OCI-LY1 (cell line): Measurements from ENCODE around the gene ASPSCR1.

Source experiments
- H2AFZ ChIP-seq: fragments of 200-600 bp; sonication (generic), shearing (Covaris generic); 2 replicates; pipeline ENCODE4 v1.6.0; 2014; ENCODE audit warnings: antibody characterized with exemption, mild to moderate bottlenecking, low read length
- H3F3A ChIP-seq: fragments of 200-600 bp; sonication (generic), shearing (Covaris generic); 2 replicates; pipeline ENCODE4 v1.6.0; 2014; ENCODE audit warnings: mild to moderate bottlenecking, antibody characterized with exemption, low read length, moderate library complexity; ENCODE audit not compliant: insufficient read depth
- H3K27ac ChIP-seq: fragments of 200-600 bp; sonication (generic); 2 replicates; pipeline ENCODE4 v1.5.1; 2014; ENCODE audit warnings: low read length, mixed run types, mild to moderate bottlenecking, low read depth; ENCODE audit not compliant: poor library complexity, severe bottlenecking
- H3K27me3 ChIP-seq: fragments of 200-600 bp; sonication (generic); 2 replicates; pipeline ENCODE4 v1.6.0; 2014; ENCODE audit warnings: antibody characterized with exemption, mild to moderate bottlenecking, low read length, moderate library complexity; ENCODE audit not compliant: insufficient read depth
- H3K36me3 ChIP-seq: fragments of 200-600 bp; sonication (generic); 2 replicates; pipeline ENCODE4 v1.6.1; 2014; ENCODE audit warnings: mild to moderate bottlenecking, antibody characterized with exemption, low read length, moderate library complexity, mixed read lengths; ENCODE audit not compliant: insufficient read depth
- H3K4me1 ChIP-seq: fragments of 200-600 bp; sonication (generic); 2 replicates; pipeline ENCODE4 v1.5.1; 2014; ENCODE audit warnings: mild to moderate bottlenecking, low read length, moderate library complexity; ENCODE audit not compliant: insufficient read depth, severe bottlenecking
- H3K4me2 ChIP-seq: fragments of 200-600 bp; sonication (generic), shearing (Covaris generic); 2 replicates; pipeline ENCODE4 v1.6.1; 2014; ENCODE audit warnings: low read length
- H3K4me3 ChIP-seq: fragments of 200-600 bp; sonication (generic); 2 replicates; pipeline ENCODE4 v1.5.1; 2014; ENCODE audit warnings: low read length, low read depth, mild to moderate bottlenecking, mixed read lengths; ENCODE audit not compliant: poor library complexity, severe bottlenecking
- H3K79me2 ChIP-seq: fragments of 200-600 bp; shearing (Covaris generic); 2 replicates; pipeline ENCODE4 v1.6.1; 2016; ENCODE audit warnings: mixed run types, low read length, mixed read lengths; ENCODE audit not compliant: insufficient read depth
- H3K9ac ChIP-seq: fragments of 200-600 bp; sonication (generic), shearing (Covaris generic); 2 replicates; pipeline ENCODE4 v1.6.1; 2014; ENCODE audit warnings: mild to moderate bottlenecking, low read length, mixed read lengths
- H3K9me2 ChIP-seq: fragments of 200-600 bp; sonication (generic), shearing (Covaris generic); 2 replicates; pipeline ENCODE4 v1.6.1; 2014; ENCODE audit warnings: low read depth, mild to moderate bottlenecking, low read length, mixed read lengths
- H3K9me3 ChIP-seq: fragments of 200-600 bp; shearing (Covaris generic); 2 replicates; pipeline ENCODE4 v1.6.1; 2014; ENCODE audit warnings: low read length, mixed read lengths
- H4K20me1 ChIP-seq: fragments of 200-600 bp; sonication (generic), shearing (Covaris generic); 2 replicates; pipeline ENCODE4 v1.6.0; 2016; ENCODE audit warnings: mild to moderate bottlenecking, low read length; ENCODE audit not compliant: insufficient read depth
- EZH2 ChIP-seq: fragments of 200-600 bp; sonication (generic), shearing (Covaris generic); IDR thresholded peaks from 2 replicates; pipeline ENCODE4 v1.8.0; 2017; ENCODE audit warnings: borderline replicate concordance, mixed run types, mild to moderate bottlenecking, antibody characterized with exemption, low read length, moderate library complexity, mixed read lengths
- TF ChIP-seq, protein P1 (sequence below): fragments of 200-600 bp; sonication (generic), shearing (Covaris generic); IDR thresholded peaks from 2 replicates; pipeline ENCODE4 v1.5.1; 2017; ENCODE audit warnings: mild to moderate bottlenecking, antibody characterized with exemption, low read length, moderate library complexity, mixed read lengths

Gene ASPSCR1

DNA sequence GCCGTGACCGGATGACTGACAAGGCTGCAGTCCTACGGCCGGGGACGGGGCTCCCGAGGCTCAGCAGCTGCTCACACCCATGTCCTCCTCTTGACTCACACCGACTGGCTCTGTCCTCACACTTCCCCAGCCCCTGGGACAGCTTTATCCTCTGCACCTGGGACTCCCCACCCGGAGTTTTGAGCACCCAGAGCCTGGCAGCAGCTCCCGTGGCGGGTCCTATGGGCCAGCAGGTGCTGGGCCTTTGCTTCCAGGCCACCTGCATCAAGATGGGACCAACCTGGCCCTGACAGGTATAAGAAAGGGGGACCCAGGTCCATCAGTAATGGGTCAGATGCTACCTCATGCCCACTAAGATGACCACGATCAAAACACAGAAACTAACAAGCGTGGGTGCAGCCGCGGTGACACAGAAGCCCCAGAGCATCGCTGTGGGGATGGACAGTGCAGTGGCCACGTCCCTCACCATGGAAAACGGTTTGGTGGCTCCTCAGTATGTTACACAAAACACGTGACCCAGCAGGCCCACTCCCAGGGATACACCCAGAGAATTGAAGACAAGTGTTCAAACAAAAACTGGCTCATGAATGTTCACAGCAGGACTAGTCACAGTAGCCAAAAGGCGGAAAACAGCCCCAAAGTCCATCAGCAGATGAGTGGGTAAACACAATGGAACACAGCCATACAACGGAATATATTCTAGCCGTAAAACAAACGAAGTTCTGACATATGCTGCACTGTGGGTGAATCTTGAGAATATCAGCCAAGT lies 13.2 kb upstream of the ASPSCR1 start:
- no peak overlapping the region for H3K27ac ChIP-seq
- H3K4me2 ChIP-seq = no peak overlapping the region
- peaks cover 16% of the 10 kb centered on the region; the same call in 1 of the 2 replicates for H3K27me3 ChIP-seq
- no peak overlapping the region for H3K4me3 ChIP-seq
- H3F3A ChIP-seq = no peaks in the 10 kb centered on the region
- H3K9me2 ChIP-seq = no peaks in the 10 kb centered on the region
- H3K9me3 ChIP-seq = no peaks in the 10 kb centered on the region
- no peak overlapping the region for H2AFZ ChIP-seq
- H4K20me1 ChIP-seq = no peaks in the 10 kb centered on the region
- no peak overlapping the region for H3K9ac ChIP-seq
- peaks cover 27% of the 10 kb centered on the region for H3K4me1 ChIP-seq
- H3K36me3 ChIP-seq = no peaks in the 10 kb centered on the region
- H3K79me2 ChIP-seq = no peaks in the 10 kb centered on the region
- no peak for TF ChIP-seq EZH2
- TF ChIP-seq, protein P1, sequence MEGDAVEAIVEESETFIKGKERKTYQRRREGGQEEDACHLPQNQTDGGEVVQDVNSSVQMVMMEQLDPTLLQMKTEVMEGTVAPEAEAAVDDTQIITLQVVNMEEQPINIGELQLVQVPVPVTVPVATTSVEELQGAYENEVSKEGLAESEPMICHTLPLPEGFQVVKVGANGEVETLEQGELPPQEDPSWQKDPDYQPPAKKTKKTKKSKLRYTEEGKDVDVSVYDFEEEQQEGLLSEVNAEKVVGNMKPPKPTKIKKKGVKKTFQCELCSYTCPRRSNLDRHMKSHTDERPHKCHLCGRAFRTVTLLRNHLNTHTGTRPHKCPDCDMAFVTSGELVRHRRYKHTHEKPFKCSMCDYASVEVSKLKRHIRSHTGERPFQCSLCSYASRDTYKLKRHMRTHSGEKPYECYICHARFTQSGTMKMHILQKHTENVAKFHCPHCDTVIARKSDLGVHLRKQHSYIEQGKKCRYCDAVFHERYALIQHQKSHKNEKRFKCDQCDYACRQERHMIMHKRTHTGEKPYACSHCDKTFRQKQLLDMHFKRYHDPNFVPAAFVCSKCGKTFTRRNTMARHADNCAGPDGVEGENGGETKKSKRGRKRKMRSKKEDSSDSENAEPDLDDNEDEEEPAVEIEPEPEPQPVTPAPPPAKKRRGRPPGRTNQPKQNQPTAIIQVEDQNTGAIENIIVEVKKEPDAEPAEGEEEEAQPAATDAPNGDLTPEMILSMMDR = no peak

DNA sequence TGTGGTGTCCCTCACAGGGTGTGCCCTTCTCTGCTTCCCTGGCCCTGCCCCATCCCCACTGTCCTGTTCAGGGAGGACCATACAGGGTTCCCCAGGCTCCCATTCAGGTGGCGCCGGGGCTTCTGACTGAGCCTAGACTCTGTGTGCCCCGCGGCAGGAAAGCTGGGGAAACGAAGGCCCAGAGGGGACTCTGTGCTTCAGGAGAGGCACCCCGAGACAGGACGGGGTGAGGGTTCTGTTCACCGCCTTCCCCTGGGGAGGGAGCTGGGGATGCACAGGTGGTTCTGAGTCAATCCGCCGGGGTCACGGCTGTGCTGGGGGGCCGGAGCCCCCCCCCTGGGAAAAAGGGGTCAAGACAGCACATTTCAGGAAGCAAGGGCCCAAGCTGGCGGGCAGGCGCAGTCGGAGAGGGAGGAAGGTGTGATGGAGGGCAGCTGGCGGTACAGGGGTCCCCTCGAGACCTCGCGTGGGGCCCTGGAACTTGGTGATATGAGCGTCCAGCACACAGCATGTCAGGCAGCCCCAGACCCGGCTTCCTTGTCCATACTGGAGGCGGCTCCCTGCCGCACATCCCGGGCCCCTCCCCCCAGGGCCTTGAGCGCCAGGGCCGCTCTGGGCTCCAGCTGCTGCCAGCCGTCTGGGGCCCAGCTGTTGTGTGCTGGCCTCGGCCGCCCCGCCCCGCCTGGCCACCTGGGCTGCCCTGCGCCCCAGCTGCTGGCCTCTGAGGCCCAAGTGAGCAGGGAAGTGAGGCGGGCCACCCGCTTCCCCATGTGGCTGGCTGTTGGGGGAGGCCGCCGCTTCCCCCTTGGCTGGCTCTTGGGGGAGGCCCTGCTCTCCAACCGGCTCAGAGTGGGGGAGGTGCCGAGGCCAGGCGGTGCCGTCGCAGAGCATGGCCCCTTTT lies 10.8 kb upstream of the ASPSCR1 start:
- H3K9me2 ChIP-seq = no peaks in the 10 kb centered on the region
- no peaks in the 10 kb centered on the region for H3F3A ChIP-seq
- no peak for TF ChIP-seq EZH2
- TF ChIP-seq, protein P1 = no peak
- H3K4me1 ChIP-seq = peaks cover 18% of the 10 kb centered on the region
- no peak overlapping the region for H3K4me3 ChIP-seq
- H4K20me1 ChIP-seq = no peaks in the 10 kb centered on the region
- no peak overlapping the region for H3K4me2 ChIP-seq
- H3K79me2 ChIP-seq = no peaks in the 10 kb centered on the region
- no peak overlapping the region for H2AFZ ChIP-seq
- no peaks in the 10 kb centered on the region for H3K9me3 ChIP-seq
- peaks cover 10% of the 10 kb centered on the region; the same call in 1 of the 2 replicates for H3K27me3 ChIP-seq
- no peak overlapping the region; the same call in 1 of the 2 replicates for H3K9ac ChIP-seq
- H3K36me3 ChIP-seq = no peaks in the 10 kb centered on the region
- H3K27ac ChIP-seq = no peak overlapping the region

DNA sequence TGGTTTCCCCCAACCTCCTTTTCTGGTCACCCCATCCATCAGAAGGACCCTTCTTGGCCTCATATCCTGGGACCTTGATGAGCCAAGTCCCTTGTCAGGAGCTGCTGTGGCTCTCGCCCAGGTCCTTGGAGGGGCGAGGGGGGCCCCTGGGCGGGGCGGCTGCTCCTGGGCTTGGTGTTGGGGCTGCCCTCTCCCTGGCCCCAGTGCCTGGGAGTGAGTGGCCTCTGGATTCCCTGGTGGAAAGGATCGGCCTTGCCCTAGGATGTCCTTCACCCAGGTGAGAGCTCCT lies 10.2 kb upstream of the ASPSCR1 start:
- H3K9me2 ChIP-seq = no peaks in the 10 kb centered on the region
- no peak for TF ChIP-seq EZH2
- TF ChIP-seq, protein P1 = no peak
- H3K36me3 ChIP-seq = no peaks in the 10 kb centered on the region
- peak overlapping the region; percentile 49 for H3K4me2 ChIP-seq
- no peak overlapping the region for H2AFZ ChIP-seq
- H3K9me3 ChIP-seq = no peaks in the 10 kb centered on the region
- H3K79me2 ChIP-seq = no peaks in the 10 kb centered on the region
- H3K4me1 ChIP-seq = peaks cover 18% of the 10 kb centered on the region
- no peak overlapping the region; the same call in 1 of the 2 replicates for H3K9ac ChIP-seq
- H3K27ac ChIP-seq = no peak overlapping the region
- no peaks in the 10 kb centered on the region for H4K20me1 ChIP-seq
- no peaks in the 10 kb centered on the region for H3F3A ChIP-seq
- H3K4me3 ChIP-seq = no peak overlapping the region
- H3K27me3 ChIP-seq = peaks cover 10% of the 10 kb centered on the region; the same call in 1 of the 2 replicates
